ENCODE data around the gene MFN1.

DNA sequence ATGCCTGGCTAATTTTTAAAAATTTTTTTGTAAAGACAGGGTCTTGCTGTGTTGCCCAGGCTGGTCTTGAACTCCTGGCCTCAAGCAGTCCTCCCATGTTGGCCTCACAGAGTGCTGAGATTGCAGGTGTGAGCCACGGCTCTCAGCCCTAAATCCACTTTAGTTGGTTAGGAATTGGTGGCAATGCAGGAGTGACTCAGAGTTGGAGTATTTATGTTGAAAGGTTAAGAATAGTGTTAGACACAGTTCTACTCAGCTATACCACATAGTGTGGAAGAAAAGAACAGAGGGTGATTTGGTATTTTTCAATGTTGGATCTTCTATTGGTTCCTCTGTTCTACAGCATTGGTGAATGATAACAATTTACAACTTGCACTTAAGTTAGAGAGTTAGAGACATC is 17.1 kb upstream of the MFN1 start:
- TF ChIP-seq, protein P1, sequence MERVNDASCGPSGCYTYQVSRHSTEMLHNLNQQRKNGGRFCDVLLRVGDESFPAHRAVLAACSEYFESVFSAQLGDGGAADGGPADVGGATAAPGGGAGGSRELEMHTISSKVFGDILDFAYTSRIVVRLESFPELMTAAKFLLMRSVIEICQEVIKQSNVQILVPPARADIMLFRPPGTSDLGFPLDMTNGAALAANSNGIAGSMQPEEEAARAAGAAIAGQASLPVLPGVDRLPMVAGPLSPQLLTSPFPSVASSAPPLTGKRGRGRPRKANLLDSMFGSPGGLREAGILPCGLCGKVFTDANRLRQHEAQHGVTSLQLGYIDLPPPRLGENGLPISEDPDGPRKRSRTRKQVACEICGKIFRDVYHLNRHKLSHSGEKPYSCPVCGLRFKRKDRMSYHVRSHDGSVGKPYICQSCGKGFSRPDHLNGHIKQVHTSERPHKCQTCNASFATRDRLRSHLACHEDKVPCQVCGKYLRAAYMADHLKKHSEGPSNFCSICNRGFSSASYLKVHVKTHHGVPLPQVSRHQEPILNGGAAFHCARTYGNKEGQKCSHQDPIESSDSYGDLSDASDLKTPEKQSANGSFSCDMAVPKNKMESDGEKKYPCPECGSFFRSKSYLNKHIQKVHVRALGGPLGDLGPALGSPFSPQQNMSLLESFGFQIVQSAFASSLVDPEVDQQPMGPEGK (CRISPR knock-in tag; IDR thresholded peaks at IDR 0.05; ENCODE audit: borderline replicate concordance): no peak
- TF ChIP-seq RARB (CRISPR knock-in tag; IDR thresholded peaks at IDR 0.05) (no peak), POU6F1 (CRISPR knock-in tag; IDR thresholded peaks at IDR 0.05; ENCODE audit: borderline replicate concordance, low read depth) (no peak), ISL1 (CRISPR knock-in tag; IDR thresholded peaks at IDR 0.05) (no peak), ESRRG (CRISPR knock-in tag; IDR thresholded peaks at IDR 0.05) (no peak)

Measured in SK-N-SH treated with all-trans-retinoic acid at 6 μM for 48 hours (cell line).